Spleen (tissue), 7 donors: ENCODE data around the gene RAB15.

Experiments
- CTCF ChIP-seq, 11 experiments: fragments of 200-600 bp in 7 of 11; fragments of 450-650 bp in 4 of 11; sonication (generic) in 4 of 11; IDR thresholded peaks in 8 of 11; conservative IDR thresholded peaks in 3 of 11; 1 replicate in 7 of 11; 2 replicates in 4 of 11; pipeline versions ENCODE4 v1.4.0 to v1.8.0; 2016 to 2021; ENCODE audit warnings: antibody characterized with exemption in 11 of 11, inconsistent platforms in 4 of 11, mild to moderate bottlenecking in 1 of 11
- POLR2A ChIP-seq, 3 donors: fragments of 450-650 bp; IDR thresholded peaks; one replicate each; pipeline ENCODE4 v1.5.1; 2017; ENCODE audit warnings: antibody characterized with exemption in 3 of 3, mild to moderate bottlenecking in 1 of 3
- donor health status: DM: no; HTN: no; CAD: no; lungs with moderate emphysema.
- donor health status: DM: no; HTN: no; CAD: no.
- donor health status: DM: no; HTN: no; CAD: no.

GRCh38 chr14:64971943-64972791 is at the start of gene RAB15:
- TF ChIP-seq POLR2A (IDR thresholded peaks at IDR 0.05): no peak
- no peak for TF ChIP-seq CTCF (IDR thresholded peaks at IDR 0.05 in 8 of 11, conservative IDR thresholded peaks at IDR 0.05 in 3 of 11)
